ENCODE results near the gene UBE2E1.

Gene UBE2E1

DNA sequence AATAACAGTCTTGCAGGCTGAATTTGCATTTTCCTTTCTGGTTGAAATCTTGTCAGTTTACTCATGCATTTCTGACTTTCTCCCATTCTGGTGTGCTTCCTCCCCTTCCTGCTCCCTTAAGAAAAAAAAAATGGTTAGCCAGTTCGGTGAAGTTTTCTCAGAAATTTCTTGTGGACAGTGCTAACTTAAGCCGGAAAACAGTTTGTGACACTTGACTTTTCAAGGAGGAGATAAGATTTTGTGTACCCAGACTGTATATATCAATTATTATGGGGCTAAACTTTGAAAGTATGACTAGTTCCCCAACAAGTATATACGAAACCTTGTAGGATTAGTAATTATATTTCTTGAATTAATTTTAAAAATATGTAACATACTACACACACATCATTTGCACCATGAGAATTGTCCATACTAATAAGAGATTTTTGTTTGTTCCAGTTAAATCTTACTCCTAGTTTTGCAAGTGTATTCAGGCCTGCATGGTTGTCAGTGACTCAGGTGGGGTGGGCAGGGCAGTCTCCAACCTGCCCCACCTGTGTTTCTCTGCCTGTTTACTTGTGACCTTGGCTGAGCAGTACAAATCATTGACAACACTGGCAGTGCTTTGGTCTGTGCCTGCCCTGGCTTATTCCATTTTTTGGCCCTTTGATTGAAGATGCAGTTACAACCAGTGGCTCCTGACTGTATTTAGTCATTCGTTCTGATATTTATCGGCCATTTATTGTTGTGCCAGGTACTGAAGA lies 19.1 kb downstream of the UBE2E1 start:
- no peak for DNase-seq (ENCODE audit: low read depth in 2 of 2)
- TF ChIP-seq, protein P1, sequence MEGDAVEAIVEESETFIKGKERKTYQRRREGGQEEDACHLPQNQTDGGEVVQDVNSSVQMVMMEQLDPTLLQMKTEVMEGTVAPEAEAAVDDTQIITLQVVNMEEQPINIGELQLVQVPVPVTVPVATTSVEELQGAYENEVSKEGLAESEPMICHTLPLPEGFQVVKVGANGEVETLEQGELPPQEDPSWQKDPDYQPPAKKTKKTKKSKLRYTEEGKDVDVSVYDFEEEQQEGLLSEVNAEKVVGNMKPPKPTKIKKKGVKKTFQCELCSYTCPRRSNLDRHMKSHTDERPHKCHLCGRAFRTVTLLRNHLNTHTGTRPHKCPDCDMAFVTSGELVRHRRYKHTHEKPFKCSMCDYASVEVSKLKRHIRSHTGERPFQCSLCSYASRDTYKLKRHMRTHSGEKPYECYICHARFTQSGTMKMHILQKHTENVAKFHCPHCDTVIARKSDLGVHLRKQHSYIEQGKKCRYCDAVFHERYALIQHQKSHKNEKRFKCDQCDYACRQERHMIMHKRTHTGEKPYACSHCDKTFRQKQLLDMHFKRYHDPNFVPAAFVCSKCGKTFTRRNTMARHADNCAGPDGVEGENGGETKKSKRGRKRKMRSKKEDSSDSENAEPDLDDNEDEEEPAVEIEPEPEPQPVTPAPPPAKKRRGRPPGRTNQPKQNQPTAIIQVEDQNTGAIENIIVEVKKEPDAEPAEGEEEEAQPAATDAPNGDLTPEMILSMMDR (IDR thresholded peaks at IDR 0.05; ENCODE audit: low read depth, low read length), result no peak
- no peak overlapping the region for H3K4me3 ChIP-seq (replicated peaks in 1 of 2; ENCODE audit: low read depth in 2 of 2, low read length in 2 of 2)

DNA sequence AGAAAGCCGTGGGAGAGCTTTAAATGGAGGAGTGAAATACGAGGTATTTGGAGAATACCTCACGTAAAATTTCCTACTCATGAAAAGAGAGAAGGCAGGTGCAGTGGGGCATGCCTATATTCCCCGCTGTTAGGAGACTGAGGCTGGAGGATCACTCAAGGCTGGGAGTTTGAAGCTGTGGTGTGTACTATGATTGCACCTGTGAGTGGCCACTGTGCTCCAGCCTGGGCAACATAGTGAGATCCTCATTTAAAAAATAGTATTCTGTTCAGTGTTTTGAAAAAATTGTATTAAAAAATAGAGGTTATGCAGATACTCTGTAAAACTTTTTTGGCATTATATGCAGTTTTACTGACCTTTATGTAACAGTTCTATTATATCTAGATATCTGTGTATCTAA lies 20.0 kb downstream of the UBE2E1 start:
- H3K4me3 ChIP-seq (replicated peaks in 1 of 2; ENCODE audit: low read depth in 2 of 2, low read length in 2 of 2), result no peak overlapping the region
- DNase-seq (ENCODE audit: low read depth in 2 of 2), result no peak
- TF ChIP-seq, protein P1 (IDR thresholded peaks at IDR 0.05; ENCODE audit: low read depth, low read length), result no peak

- TF ChIP-seq, protein P1 (IDR thresholded peaks at IDR 0.05; ENCODE audit: low read depth, low read length), result no peak
- H3K4me3 ChIP-seq (replicated peaks in 1 of 2; ENCODE audit: low read depth in 2 of 2, low read length in 2 of 2), result no peak overlapping the region
- DNase-seq (ENCODE audit: low read depth in 2 of 2), result peak in 1 of 2 donors; percentile 17
Observed at GRCh38 chr3:23826382-23827064, 20.8 kb downstream of the UBE2E1 start.

GRCh38 chr3:23829242-23829934 lies 23.6 kb downstream of the UBE2E1 start:
- TF ChIP-seq, protein P1 (IDR thresholded peaks at IDR 0.05; ENCODE audit: low read depth, low read length), result no peak
- no peak overlapping the region for H3K4me3 ChIP-seq (replicated peaks in 1 of 2; ENCODE audit: low read depth in 2 of 2, low read length in 2 of 2)
- DNase-seq (ENCODE audit: low read depth in 2 of 2), result no peak

- no peak overlapping the region for H3K4me3 ChIP-seq (replicated peaks in 1 of 2; ENCODE audit: low read depth in 2 of 2, low read length in 2 of 2)
- TF ChIP-seq, protein P1 (IDR thresholded peaks at IDR 0.05; ENCODE audit: low read depth, low read length), result no peak
- no peak for DNase-seq (ENCODE audit: low read depth in 2 of 2)
Observed at GRCh38 chr3:23830869-23831484, 25.2 kb downstream of the UBE2E1 start.

DNA sequence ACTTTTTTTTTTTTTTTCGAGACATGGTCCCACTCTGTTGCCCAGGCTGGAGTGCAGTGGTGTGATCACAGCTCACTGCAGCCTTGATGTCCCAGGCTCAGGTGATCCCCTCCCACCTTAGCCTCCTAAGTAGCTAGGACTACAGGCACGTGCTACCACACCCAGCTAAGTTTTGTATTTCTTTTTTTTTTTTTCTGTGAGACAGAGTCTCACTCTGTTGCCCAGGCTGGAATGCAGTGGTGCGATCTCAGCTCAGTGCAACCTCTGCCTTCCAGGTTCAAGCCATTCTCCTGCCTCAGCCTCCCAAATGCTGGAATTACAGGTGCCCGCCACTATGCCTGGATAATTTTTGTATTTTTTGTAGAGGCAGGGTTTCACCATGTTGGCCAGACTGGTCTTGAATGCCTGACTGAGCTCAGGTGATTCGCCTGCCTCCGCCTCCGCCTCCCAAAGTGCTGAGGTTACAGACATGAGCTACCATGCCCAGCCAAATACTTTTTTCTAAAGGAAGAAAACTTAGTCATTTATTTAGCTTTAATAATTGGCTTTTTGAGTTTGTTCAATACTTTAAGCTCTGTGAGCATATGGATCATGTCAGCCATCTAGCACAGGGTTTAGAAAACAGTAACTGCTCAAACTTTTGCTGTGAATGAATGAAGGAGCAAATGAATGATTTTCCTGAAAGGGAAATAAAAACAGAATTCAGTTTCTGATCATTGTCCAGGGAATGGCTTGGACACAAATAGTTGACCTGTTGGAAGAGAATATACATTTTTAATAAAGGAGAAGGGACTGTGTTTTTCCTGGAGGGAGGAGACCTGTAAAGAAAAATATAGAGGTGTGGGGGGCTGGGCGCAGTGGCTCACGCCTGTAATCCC lies 26.0 kb downstream of the UBE2E1 start:
- TF ChIP-seq, protein P1 (IDR thresholded peaks at IDR 0.05; ENCODE audit: low read depth, low read length), result no peak
- H3K4me3 ChIP-seq (replicated peaks in 1 of 2; ENCODE audit: low read depth in 2 of 2, low read length in 2 of 2), result no peak overlapping the region
- no peak for DNase-seq (ENCODE audit: low read depth in 2 of 2)

Measured in cardiac fibroblast (primary cell).